Gastroesophageal sphincter (tissue), 3 donors: ENCODE results near the gene SDC1.

Source experiments
- CTCF ChIP-seq, 4 experiments: fragments of 200-600 bp in 2 of 4; fragments of 450-650 bp in 2 of 4; sonication (generic) in 1 of 4; IDR thresholded peaks; one replicate each; pipeline ENCODE4 v1.5.1; 2017 to 2019; ENCODE audit warnings: antibody characterized with exemption in 4 of 4, mild to moderate bottlenecking in 2 of 4, moderate library complexity in 2 of 4
- EP300 ChIP-seq: sonication (generic); formaldehyde crosslinking; IDR thresholded peaks from one replicate; pipeline ENCODE4 v1.6.1; 2017; ENCODE audit warnings: antibody characterized with exemption, mild to moderate bottlenecking
- POLR2A ChIP-seq, 2 donors: fragments of 450-650 bp; IDR thresholded peaks; one replicate each; pipeline ENCODE4 v1.6.1; 2017; ENCODE audit warnings: antibody characterized with exemption in 2 of 2, mild to moderate bottlenecking in 2 of 2, moderate library complexity in 1 of 2
- POLR2AphosphoS5 ChIP-seq: sonication (generic); formaldehyde crosslinking; IDR thresholded peaks from one replicate; pipeline ENCODE4 v1.6.1; 2017; ENCODE audit warnings: antibody characterized with exemption

DNA sequence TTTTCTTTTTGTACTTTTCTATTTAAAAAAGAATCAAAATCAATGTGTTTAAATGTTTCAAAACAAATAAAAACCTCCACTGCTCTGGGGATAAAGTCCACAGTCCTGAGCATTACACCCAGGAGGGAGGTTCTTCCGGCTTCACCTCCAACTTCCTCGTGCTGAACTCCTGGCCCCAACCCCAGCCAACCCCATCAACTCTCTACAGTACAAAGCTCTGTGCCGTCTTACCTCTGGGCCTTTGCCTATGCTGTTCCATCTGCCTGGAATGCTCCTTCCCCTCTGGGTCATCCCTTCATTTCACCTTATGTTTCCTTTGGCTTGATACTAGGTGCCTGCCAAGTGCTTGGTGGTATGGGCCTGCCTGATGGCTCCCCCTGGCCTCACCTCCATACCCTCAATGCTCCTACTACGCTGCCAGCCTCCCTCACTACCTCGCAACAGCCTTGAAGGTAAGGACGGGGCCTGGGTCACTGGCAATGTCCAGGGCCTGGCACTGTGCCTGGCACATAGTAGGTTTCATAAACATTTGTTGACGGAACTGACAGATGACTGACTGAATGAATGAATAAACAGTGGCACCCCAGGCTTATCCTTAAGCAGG lies 28.8 kb downstream of the SDC1 start:
- TF ChIP-seq CTCF (IDR thresholded peaks at IDR 0.05): no peak
- TF ChIP-seq EP300: no peak
- TF ChIP-seq POLR2A (IDR thresholded peaks at IDR 0.05): no peak
- TF ChIP-seq POLR2AphosphoS5: no peak
